NCI-H146 treated with DMSO at 0.1 percent for 48 hours (cell line): ENCODE results near the gene TUBGCP6.
A peak's percentile ranks its signal among the peaks of the same experiment; 100 is the strongest.

ENCODE experiments used
- DNase-seq: peaks from one replicate; lab custom pipeline; 2025; ENCODE audit not compliant: unreplicated experiment; lab: John Stamatoyannopoulos, UW

The TUBGCP6 gene, protein sequence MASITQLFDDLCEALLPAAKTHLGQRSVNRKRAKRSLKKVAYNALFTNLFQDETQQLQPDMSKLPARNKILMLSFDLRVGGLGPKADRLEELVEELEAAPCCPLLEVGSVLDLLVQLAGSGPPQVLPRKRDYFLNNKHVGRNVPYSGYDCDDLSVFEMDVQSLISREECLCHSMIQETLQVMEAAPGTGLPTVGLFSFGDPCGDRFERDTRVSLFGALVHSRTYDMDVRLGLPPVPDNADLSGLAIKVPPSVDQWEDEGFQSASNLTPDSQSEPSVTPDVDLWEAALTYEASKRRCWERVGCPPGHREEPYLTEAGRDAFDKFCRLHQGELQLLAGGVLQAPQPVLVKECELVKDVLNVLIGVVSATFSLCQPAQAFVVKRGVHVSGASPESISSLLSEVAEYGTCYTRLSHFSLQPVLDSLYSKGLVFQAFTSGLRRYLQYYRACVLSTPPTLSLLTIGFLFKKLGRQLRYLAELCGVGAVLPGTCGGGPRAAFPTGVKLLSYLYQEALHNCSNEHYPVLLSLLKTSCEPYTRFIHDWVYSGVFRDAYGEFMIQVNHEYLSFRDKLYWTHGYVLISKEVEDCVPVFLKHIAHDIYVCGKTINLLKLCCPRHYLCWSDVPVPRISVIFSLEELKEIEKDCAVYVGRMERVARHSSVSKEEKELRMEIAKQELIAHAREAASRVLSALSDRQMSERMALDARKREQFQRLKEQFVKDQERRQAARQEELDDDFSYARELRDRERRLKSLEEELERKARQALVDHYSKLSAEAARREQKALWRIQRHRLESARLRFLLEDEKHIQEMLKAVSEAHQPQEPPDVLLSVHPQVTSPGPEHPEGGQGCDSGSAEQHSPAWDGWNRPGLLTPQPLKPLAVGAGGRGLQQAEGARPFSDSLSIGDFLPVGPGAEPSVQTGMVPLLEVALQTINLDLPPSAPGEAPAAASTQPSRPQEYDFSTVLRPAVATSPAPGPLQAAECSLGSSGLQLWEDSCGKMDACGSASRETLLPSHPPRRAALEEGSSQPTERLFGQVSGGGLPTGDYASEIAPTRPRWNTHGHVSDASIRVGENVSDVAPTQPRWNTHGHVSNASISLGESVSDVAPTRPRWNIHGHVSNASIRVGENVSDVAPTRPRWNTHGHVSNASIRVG (N-terminal part only)

DNA sequence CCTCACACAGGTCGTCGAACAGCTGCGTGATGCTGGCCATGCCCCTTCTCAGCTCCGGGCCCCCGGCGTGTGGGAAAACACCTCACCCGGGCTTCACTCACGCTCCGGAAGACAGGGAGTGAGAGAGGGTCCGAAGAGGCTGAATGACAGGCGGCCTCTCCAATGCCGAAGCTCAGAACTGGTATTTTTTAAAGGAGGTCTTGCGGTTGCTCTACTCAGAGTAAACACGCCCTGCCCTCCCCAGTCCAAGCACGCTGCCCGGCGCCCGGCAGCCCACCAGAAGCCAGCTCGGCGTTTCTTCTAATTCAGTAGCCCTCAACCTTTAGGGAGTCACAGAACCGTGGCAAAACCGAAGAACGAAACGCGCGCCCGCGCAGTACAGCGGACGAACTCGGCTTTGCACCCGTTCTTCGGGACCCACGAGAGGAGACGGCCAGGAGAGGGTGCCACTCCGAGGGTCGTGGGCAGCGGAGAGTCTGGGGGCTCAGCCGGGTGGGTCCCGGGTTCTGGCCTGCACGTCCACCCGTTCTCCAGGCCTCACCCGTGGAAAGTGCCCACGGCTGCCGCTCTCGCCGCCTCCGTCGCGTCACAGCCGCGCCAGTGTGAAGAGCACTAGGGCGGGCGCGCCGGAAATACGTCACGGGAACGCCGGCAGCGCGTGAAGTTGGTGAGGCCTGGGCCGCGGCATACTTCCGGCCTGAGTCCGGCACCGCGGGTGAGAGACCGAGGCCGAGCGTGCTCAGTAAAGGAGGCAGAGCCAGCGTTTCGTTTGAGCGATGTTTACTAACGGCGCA lies at the start of gene TUBGCP6:
Gene TUBGCP6 (minus strand): TSS at position 604 of the 794 bp plus-strand sequence. CDS start 564 bp downstream, at position 40.
- DNase-seq: peak; percentile 50

DNA sequence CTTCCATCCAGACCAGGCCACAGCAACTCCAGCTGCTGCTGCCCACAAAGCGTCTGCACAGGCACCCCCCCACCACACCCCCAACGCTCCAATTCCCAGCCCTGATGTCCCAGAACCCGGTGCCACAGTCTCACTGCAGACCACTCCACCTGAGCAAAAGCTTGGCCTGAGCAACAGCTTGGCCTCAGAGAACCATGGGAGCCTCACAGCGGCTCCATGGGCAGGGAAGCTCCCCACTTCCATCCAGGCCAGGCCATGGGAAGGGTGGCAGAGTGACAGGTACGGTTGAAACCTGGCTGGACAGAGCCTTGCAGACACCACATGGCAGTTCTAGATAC lies 49.5 kb upstream of the TUBGCP6 start:
- DNase-seq: no peak

- no peak for DNase-seq
Observed at GRCh38 chr22:50293441-50294318, 48.9 kb upstream of the TUBGCP6 start.

GRCh38 chr22:50292643-50293440 lies 48.0 kb upstream of the TUBGCP6 start:
- no peak for DNase-seq

GRCh38 chr22:50289942-50290630 lies 45.3 kb upstream of the TUBGCP6 start:
- no peak for DNase-seq

GRCh38 chr22:50289151-50289941 lies 44.5 kb upstream of the TUBGCP6 start:
- DNase-seq: no peak

DNA sequence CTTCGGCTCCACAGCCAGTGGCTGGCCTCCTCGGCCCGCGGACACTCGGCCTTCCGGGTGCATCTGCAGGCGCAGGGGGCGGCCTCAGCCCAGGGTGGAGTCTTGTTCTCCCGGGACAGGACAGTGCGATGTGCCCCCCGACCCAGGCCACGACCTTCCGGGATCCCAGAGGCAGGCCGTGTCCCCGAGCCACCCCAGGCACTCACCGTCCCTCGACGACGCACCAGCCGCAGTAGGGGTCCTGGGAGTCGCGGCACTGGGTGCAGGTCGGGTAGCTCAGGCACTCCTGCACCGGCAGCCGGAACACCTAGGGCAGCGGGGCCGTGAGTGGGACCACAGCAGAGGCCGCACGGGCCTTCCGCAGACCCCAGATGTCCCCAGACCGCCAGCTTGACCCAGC lies 42.9 kb upstream of the TUBGCP6 start:
- DNase-seq: no peak

- no peak for DNase-seq
Observed at GRCh38 chr22:50286701-50287318, 42.0 kb upstream of the TUBGCP6 start.

GRCh38 chr22:50286275-50286674 lies 41.5 kb upstream of the TUBGCP6 start:
- DNase-seq: no peak

DNA sequence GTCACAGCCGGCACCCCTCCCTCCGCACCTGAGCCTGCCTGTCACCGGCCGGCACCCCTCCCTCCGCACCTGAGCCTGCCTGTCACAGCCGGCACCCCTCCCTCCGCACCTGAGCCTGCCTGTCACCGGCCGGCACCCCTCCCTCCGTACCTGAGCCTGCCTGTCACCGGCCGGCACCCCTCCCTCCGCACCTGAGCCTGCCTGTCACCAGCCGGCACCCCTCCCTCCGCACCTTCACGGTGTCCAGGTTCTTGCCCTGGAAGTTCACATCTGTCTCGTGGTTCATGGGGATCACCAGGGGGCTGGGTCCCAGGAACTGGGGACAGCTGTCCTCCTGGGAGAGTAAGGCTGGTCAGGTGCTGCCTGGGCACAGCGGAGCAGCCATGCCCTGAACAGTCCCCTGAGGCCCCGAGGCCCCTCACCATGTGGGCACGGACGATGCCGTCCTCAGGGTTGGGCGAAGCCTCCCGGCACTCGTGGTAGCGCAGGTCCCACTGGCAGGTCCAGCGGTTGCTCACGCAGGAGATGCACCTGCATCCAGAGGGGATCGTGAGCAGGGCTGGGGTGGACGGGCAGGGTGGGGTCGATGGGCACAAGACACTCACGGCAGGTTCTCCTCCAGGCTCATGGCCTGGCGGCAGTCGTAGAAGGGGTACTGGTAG lies 40.9 kb upstream of the TUBGCP6 start:
- no peak for DNase-seq

- no peak for DNase-seq
Observed at GRCh38 chr22:50284479-50284878, 39.7 kb upstream of the TUBGCP6 start.

DNA sequence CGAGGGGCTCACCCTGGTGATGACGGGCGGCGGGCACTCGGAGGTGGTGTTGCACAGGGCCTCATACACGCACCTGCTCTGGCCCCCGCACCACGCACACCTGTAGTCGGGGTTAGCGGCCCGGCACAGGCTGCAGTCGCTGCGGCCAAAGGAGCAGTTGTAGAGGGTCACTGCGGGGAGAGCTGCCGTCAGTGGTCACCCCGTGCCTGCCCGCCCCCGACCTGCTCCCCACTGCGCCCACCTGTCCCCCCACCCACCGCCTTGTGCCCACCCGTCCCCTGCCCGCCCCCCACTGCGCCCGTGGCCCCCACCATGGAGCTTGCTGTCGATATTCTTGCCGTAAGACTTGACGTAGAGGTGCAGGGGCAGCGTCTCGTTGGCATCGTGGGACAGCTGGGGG lies 39.0 kb upstream of the TUBGCP6 start:
- no peak for DNase-seq

- DNase-seq: no peak
Observed at GRCh38 chr22:50282361-50283155, 37.7 kb upstream of the TUBGCP6 start.

DNA sequence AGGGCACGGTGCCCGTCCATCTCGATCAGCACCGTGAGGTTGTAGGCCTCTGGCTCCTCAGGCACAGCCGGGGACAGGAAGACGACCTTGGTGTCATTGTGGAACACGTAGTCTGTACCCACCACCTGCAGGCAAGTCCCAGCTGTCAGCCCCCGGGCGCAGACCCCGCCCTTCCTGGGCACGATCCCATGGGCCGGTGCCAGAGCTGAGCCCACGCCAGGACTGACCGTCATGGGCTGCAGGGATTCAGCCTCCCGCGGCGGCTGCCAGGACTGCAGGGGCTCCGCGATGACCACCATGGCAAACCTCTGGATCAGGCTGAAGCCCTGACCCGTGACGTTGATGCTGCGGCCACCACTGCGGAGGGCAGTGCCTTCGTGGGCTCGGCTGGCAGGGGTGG lies 37.1 kb upstream of the TUBGCP6 start:
- DNase-seq: no peak

GRCh38 chr22:50281384-50281760 lies 36.5 kb upstream of the TUBGCP6 start:
- no peak for DNase-seq
